Smooth muscle cell (in vitro differentiated cells): Measurements from ENCODE around the gene TXNL4A. TPM values are rescaled to one million over a fixed set of nuclear protein-coding genes. Genes with fewer than 3 reads are reported as not detected.

Experiments
- DNase-seq: peaks from one replicate; lab custom pipeline; 2025; ENCODE audit not compliant: unreplicated experiment; lab: John Stamatoyannopoulos, UW
- H2AFZ ChIP-seq: fragments of 200-600 bp; sonication (generic); 2 replicates; pipeline ENCODE4 v1.6.0; 2016; ENCODE audit warnings: antibody characterized with exemption, low read depth, mild to moderate bottlenecking
- H3F3A ChIP-seq: fragments of 200-600 bp; sonication (generic); 2 replicates; pipeline ENCODE4 v1.6.0; 2017; ENCODE audit warnings: antibody characterized with exemption, low read depth
- H3K27ac ChIP-seq: fragments of 200-600 bp; sonication (generic); 2 replicates; pipeline ENCODE4 v1.5.1; 2016; ENCODE audit warnings: low read depth, mild to moderate bottlenecking
- H3K27me3 ChIP-seq: fragments of 200-600 bp; sonication (generic); 2 replicates; pipeline ENCODE4 v1.6.1; 2016; ENCODE audit warnings: low read depth, mild to moderate bottlenecking
- H3K36me3 ChIP-seq: fragments of 200-600 bp; sonication (generic); 2 replicates; pipeline ENCODE4 v1.5.1; 2016; ENCODE audit warnings: low read depth
- H3K4me1 ChIP-seq: fragments of 200-600 bp; sonication (generic); 2 replicates; pipeline ENCODE4 v1.5.1; 2016; ENCODE audit warnings: low read depth
- H3K4me2 ChIP-seq: fragments of 200-600 bp; sonication (generic); 2 replicates; pipeline ENCODE4 v1.6.0; 2016; ENCODE audit warnings: mild to moderate bottlenecking
- H3K4me3 ChIP-seq: fragments of 200-600 bp; sonication (generic); 2 replicates; pipeline ENCODE4 v1.5.1; 2016; ENCODE audit warnings: mild to moderate bottlenecking
- H3K79me2 ChIP-seq: fragments of 200-600 bp; sonication (generic); 2 replicates; pipeline ENCODE4 v1.6.0; 2016; ENCODE audit warnings: low read depth, mild to moderate bottlenecking
- H3K9ac ChIP-seq: fragments of 200-600 bp; sonication (generic); 2 replicates; pipeline ENCODE4 v1.6.0; 2016; ENCODE audit warnings: low read depth
- H3K9me3 ChIP-seq: fragments of 200-600 bp; sonication (generic); replicated peaks from 2 replicates; pipeline ENCODE4 v1.5.1; 2016; ENCODE audit warnings: low read depth
- H4K20me1 ChIP-seq: fragments of 200-600 bp; sonication (generic); 2 replicates; pipeline ENCODE4 v1.6.0; 2016; ENCODE audit warnings: low read depth
- WGBS: methylation state at CpG from one replicate; pipeline ENCODE4 v1.1.7; 2016; ENCODE audit warnings: low lambda C conversion rate; 5-methylcytosine and 5-hydroxymethylcytosine counted together
- polyA plus RNA-seq: library from polyadenylated mRNA; unstranded; fragments of >200 nt; fragmentation: Nextera tagmentation; extraction: Ambion mirVana; gene quantifications from 2 replicates; pipeline ENCODE4 v1.2.1, GENCODE V29; 2016
- total RNA-seq: library from RNA; depleted of rRNA; stranded (reverse); fragments of >200 nt; gene quantifications from 2 replicates; pipeline ENCODE4 v1.2.3, GENCODE V29; 2014
- TF ChIP-seq, protein P1 (sequence below): fragments of 200-600 bp; sonication (generic); IDR thresholded peaks from 2 replicates; pipeline ENCODE4 v1.5.1; 2017; ENCODE audit warnings: borderline replicate concordance, mild to moderate bottlenecking, antibody characterized with exemption; ENCODE audit not compliant: insufficient read depth, poor library complexity, severe bottlenecking

TXNL4A gene
- total and polyA plus RNA-seq, 2 experiments from 2014 or later = 62.2 to 243 TPM

DNA sequence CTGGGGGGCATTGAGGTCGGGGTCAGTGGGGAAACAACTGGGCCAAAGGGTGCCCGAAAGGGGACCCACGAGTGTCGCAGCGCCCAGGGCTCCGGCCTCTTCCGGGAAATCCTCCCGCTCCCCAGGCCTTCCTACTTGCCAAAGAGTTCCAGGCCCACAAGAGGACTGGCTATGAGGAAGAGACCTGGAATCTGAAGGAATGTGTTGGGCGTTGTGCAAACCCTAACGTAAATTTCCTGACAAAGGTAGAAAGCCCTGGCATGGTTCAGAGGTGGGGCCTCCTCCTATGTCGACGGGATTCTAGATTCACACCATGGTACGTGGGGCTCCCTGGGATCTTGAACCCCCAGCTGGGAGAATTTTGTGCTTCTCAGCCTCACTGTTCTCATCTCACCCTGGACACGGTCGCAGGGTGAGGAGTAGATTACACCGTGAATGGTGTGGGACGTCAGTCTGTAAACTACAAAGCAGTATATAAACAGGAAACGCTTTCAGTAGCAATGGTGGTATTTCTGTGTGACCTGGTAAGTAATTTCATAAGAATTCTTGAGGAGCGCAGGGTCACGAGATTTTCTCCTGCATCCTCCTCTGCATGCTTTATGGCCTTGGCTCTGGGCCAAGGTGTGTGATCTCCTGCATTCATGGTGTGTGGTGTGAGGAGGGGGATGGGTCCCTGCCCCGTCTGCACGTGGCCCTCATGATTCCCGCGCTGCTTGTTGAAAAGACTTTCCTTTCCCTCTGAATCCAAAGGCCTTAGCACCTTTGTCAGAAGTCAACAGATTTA, 23.1 kb downstream of the TXNL4A start:
- no peaks in the 10 kb centered on the region for H3K36me3 ChIP-seq
- peak overlapping the region; percentile 88 for H3K9ac ChIP-seq
- H3K4me1 ChIP-seq = peaks cover 6% of the 10 kb centered on the region
- TF ChIP-seq, protein P1, sequence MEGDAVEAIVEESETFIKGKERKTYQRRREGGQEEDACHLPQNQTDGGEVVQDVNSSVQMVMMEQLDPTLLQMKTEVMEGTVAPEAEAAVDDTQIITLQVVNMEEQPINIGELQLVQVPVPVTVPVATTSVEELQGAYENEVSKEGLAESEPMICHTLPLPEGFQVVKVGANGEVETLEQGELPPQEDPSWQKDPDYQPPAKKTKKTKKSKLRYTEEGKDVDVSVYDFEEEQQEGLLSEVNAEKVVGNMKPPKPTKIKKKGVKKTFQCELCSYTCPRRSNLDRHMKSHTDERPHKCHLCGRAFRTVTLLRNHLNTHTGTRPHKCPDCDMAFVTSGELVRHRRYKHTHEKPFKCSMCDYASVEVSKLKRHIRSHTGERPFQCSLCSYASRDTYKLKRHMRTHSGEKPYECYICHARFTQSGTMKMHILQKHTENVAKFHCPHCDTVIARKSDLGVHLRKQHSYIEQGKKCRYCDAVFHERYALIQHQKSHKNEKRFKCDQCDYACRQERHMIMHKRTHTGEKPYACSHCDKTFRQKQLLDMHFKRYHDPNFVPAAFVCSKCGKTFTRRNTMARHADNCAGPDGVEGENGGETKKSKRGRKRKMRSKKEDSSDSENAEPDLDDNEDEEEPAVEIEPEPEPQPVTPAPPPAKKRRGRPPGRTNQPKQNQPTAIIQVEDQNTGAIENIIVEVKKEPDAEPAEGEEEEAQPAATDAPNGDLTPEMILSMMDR = no peak
- DNase-seq = no peak
- H3K4me2 ChIP-seq = peak overlapping the region; percentile 90
- 29% methylated on average over 22 of the region's 24 CpGs for WGBS
- peak overlapping the region; percentile 34 for H2AFZ ChIP-seq
- peaks cover 29% of the 10 kb centered on the region for H3F3A ChIP-seq
- no peaks in the 10 kb centered on the region for H3K9me3 ChIP-seq
- H3K79me2 ChIP-seq = peaks cover 3% of the 10 kb centered on the region
- peaks cover 8% of the 10 kb centered on the region for H4K20me1 ChIP-seq
- H3K27me3 ChIP-seq = no peaks in the 10 kb centered on the region
- peak overlapping the region; percentile 56 for H3K27ac ChIP-seq
- peak overlapping the region; percentile 69 for H3K4me3 ChIP-seq

DNA sequence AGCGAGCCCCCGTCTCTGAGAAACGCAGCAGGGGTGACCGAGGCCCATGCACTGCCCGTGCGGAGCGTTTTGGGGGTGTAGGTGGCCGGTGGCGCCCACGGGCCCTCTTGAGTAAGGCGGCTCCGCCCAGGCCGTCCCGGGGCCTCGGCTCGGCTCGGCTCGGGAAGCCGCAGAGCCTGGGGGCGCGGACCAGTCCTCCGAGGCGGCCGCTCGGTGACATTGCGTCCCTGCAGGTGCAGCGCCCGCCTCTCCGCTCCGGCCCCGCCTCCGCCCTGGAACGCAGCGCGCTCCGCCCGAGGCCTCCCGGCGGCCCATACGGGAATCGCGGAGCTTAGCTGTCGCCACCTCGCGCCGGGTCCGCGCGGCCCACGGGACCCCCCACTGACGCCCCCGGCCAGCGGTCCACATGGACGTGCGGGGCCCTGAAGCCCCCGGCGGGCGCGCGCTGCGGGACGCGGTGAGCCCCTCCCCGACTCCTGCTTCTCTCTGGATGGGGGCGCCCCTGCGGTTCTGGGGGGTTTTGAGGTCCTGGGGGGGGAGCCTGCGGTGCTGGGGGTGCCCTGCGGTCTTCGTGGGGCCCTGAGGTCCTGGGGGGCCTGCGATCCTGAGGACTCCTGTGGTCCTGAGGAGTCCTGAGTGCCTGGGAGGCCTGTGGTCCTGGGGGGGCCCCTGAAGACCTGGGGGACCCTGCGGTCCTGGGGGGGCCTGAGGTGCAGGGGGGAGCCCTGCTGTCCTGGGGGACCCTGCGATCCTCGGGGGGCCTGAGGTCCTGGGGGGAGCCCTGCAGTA, 23.8 kb downstream of the TXNL4A start, which contains the start of gene HSBP1L1:
TSS of gene HSBP1L1 (plus strand) at position 314 of the 789 bp plus-strand sequence. CDS start at position 407, 93 bp downstream.
- TF ChIP-seq, protein P1 = peak; percentile 5
- H3K9ac ChIP-seq = peak within 1 kb of the TSS; percentile 88
- peaks cover 12% of the 10 kb centered on the region for H3K4me1 ChIP-seq
- H4K20me1 ChIP-seq = peaks cover under 1% of the 10 kb centered on the region
- H3K36me3 ChIP-seq = no peaks in the 10 kb centered on the region
- no peaks in the 10 kb centered on the region for H3K27me3 ChIP-seq
- H3F3A ChIP-seq = peaks cover 29% of the 10 kb centered on the region
- H3K27ac ChIP-seq = peak within 1 kb of the TSS; percentile 78
- no peaks in the 10 kb centered on the region for H3K9me3 ChIP-seq
- 13% methylated on average over 60 of the region's 73 CpGs for WGBS
- DNase-seq = no peak
- H3K79me2 ChIP-seq = peaks cover 3% of the 10 kb centered on the region
- peak within 1 kb of the TSS; percentile 90 for H3K4me2 ChIP-seq
- H3K4me3 ChIP-seq = peak within 1 kb of the TSS; percentile 69
- H2AFZ ChIP-seq = peak within 1 kb of the TSS; percentile 34

- Histone ChIP-seq H3K4me3 (peak overlapping the region; percentile 69), H4K20me1 (no peaks in the 10 kb centered on the region), H3F3A (peaks cover 29% of the 10 kb centered on the region), H3K79me2 (peaks cover 3% of the 10 kb centered on the region), H3K27me3 (no peaks in the 10 kb centered on the region), H3K9me3 (no peaks in the 10 kb centered on the region), H3K4me1 (peaks cover 14% of the 10 kb centered on the region), H2AFZ (no peak overlapping the region), H3K27ac (peak overlapping the region; percentile 78), H3K36me3 (no peaks in the 10 kb centered on the region), H3K4me2 (peak overlapping the region; percentile 90), H3K9ac (no peak overlapping the region)
- DNase-seq = no peak
- TF ChIP-seq, protein P1 = no peak
- 91% methylated on average over 30 of the region's 30 CpGs for WGBS
These were observed 24.6 kb downstream of the TXNL4A start for GRCh38 chr18:79963658-79964329.
